Astrocyte (in vitro differentiated cells and primary cell): ENCODE measurements around the gene LYG2.
"Not testable (repeated sequence)": the region's sequence is repeated elsewhere in the genome, so short reads cannot be mapped to it uniquely, and the experiment has no call there.

Source experiments
- CTCF ChIP-seq: IDR thresholded peaks from 2 replicates; pipeline ENCODE4 v1.5.1; 2011; ENCODE audit warnings: low read depth, mild to moderate bottlenecking, inconsistent platforms, low read length, moderate library complexity; ENCODE audit not compliant: insufficient read depth
- EZH2 ChIP-seq: IDR thresholded peaks from 2 replicates; pipeline ENCODE4 v1.6.1; 2012; ENCODE audit warnings: mild to moderate bottlenecking, low read length, inconsistent platforms; ENCODE audit not compliant: insufficient read depth

- not testable (repeated sequence) for TF ChIP-seq CTCF, EZH2
These were observed 22.8 kb upstream of the LYG2 start for GRCh38 chr2:99278195-99278765.
